CD4-positive, alpha-beta T cell (primary cell): ENCODE data around the gene VAMP8. TPM values are rescaled to one million over a fixed set of nuclear protein-coding genes. Genes with fewer than 3 reads are reported as not detected.

ENCODE experiments used
- ATAC-seq: fragments of 200-7000 bp; cut with Tn5 transposase; one replicate; pipeline ENCODE4 v1.10.0; 2022; ENCODE audit warnings: mild to moderate bottlenecking; ENCODE audit not compliant: poor library complexity
- CTCF ChIA-PET: fragments of 350-600 bp; sonication (Branson Sonifier 250); formaldehyde crosslinking; loops from one replicate; lab custom pipeline; 2021; ENCODE audit warnings: antibody characterized with exemption, inconsistent platforms; lab: Charles Lee
- POLR2A ChIA-PET: fragments of 350-600 bp; sonication (Branson Sonifier 250); formaldehyde crosslinking; loops from one replicate; lab custom pipeline; 2021; ENCODE audit warnings: antibody characterized with exemption, inconsistent platforms; lab: Charles Lee
- DNase-seq, 14 experiments: peaks; one replicate each; pipeline ENCODE4 v3.0.0-alpha.2; 2013 to 2020; ENCODE audit warnings: mixed read lengths in 2 of 14
- H3K27ac ChIP-seq, 2 donors: one replicate each; pipeline versions ENCODE4 v1.5.1 to v1.7.0; 2013; ENCODE audit warnings: low read length in 2 of 2, low read depth in 1 of 2, mild to moderate bottlenecking in 1 of 2
- H3K27me3 ChIP-seq, 2 experiments: 1 replicate in 1 of 2; 2 replicates in 1 of 2; pipeline versions ENCODE4 v1.6.1 to v1.7.0; 2013; ENCODE audit warnings: low read length in 2 of 2, control low read depth in 1 of 2, mild to moderate bottlenecking in 1 of 2, moderate library complexity in 1 of 2; ENCODE audit not compliant: insufficient read depth in 2 of 2, control insufficient read depth in 1 of 2
- H3K36me3 ChIP-seq: one replicate; pipeline ENCODE4 v1.6.1; 2013; ENCODE audit warnings: low read length, control low read depth; ENCODE audit not compliant: insufficient read depth
- H3K4me1 ChIP-seq: one replicate; pipeline ENCODE4 v1.6.1; 2013; ENCODE audit warnings: low read length, control low read depth; ENCODE audit not compliant: insufficient read depth
- H3K4me3 ChIP-seq: one replicate; pipeline ENCODE4 v1.5.1; 2013; ENCODE audit warnings: mild to moderate bottlenecking, low read length, moderate library complexity
- H3K9me3 ChIP-seq, 2 experiments: 1 replicate in 1 of 2; 2 replicates in 1 of 2; pipeline versions ENCODE4 v1.6.1 to v1.7.0; 2013; ENCODE audit warnings: low read length in 2 of 2, mild to moderate bottlenecking in 2 of 2, control low read depth in 1 of 2, moderate library complexity in 1 of 2; ENCODE audit not compliant: control insufficient read depth in 1 of 2, insufficient read depth in 1 of 2
- H3K27ac Mint-ChIP-seq: one replicate; pipeline ENCODE4 v1.8.0; 2020; ENCODE audit warnings: mixed read lengths
- H3K27me3 Mint-ChIP-seq: one replicate; pipeline ENCODE4 v1.8.0; 2021; ENCODE audit warnings: mixed read lengths
- H3K36me3 Mint-ChIP-seq: one replicate; pipeline ENCODE4 v1.8.0; 2021; ENCODE audit warnings: low read depth, mixed read lengths
- H3K4me1 Mint-ChIP-seq: one replicate; pipeline ENCODE4 v1.8.0; 2021; ENCODE audit warnings: low read depth, mixed read lengths
- H3K4me3 Mint-ChIP-seq: one replicate; pipeline ENCODE4 v1.8.0; 2020; ENCODE audit warnings: mild to moderate bottlenecking, mixed read lengths
- H3K9me3 Mint-ChIP-seq: one replicate; pipeline ENCODE4 v1.8.0; 2020; ENCODE audit warnings: mixed read lengths
- CTCF ChIP-seq: fragments of 200-600 bp; IDR thresholded peaks from one replicate; pipeline ENCODE4 v1.8.0; 2022; ENCODE audit warnings: antibody characterized with exemption, mild to moderate bottlenecking
- intact Hi-C, 2 experiments: fragments of 100-400 bp; cut with DNase I in 1 of 2; cut with micrococcal nuclease in 1 of 2; formaldehyde crosslinking; loops; one replicate each; pipeline versions ENCODE4 v1.15.1 to v1.9.0; 2023 to 2025; cut with DNase I, micrococcal nuclease
- polyA plus RNA-seq, 2 donors: library from polyadenylated mRNA; unstranded; fragments of 120-200 nt; gene quantifications; one replicate each; pipeline ENCODE4 v1.2.1, GENCODE V29; 2013
- total RNA-seq, 174 experiments: library from RNA in 2 of 174; stranded (reverse) in 2 of 174; gene quantifications; one replicate each; pipeline ENCODE4 v1.2.3 and lab custom pipeline; 2021 to 2026

The VAMP8 gene
- total RNA-seq (10 to 100 TPM; 32.3 to 37.3 TPM), total RNA-seq (lab: John Stamatoyannopoulos, UW) (8.3 to 62.8 (median 37.0) reads per million in 172 experiments)
- polyA plus RNA-seq (2013, experiment 1 of 2) = 174 TPM
- 147 TPM for polyA plus RNA-seq (2013, experiment 2 of 2)

GRCh38 chr2:85577386-85578242, at the start of gene VAMP8:
VAMP8 (plus strand) TSS chr2:85577586; CDS start chr2:85577647, 61 bp downstream.
- Histone ChIP-seq H3K9me3 (no peaks in the 10 kb centered on the region), H3K27me3 (no peaks in the 10 kb centered on the region), H3K36me3 (peaks cover 29% of the 10 kb centered on the region), H3K4me3 (peak within 1 kb of the TSS; percentile 84), H3K4me1 (peaks cover 41% of the 10 kb centered on the region), H3K27ac (peak within 1 kb of the TSS; percentile 47 to 63)
- H3K36me3 Mint-ChIP-seq = peaks cover 42% of the 10 kb centered on the region
- CTCF ChIA-PET = interaction anchor here (0.9 to 1.4 kb wide), 2 partner anchors 25 to 60 kb away, joined by 3 to 6 read pairs; no protein-coding TSS in a partner anchor
- H3K9me3 Mint-ChIP-seq = no peaks in the 10 kb centered on the region
- ATAC-seq (peak; percentile 81), DNase-seq (peak in 13 of 14 experiments; percentile 37 to 82 (median 59))
- peaks cover 44% of the 10 kb centered on the region for H3K4me1 Mint-ChIP-seq
- H3K27ac Mint-ChIP-seq = peak within 1 kb of the TSS; percentile 94
- no peak for TF ChIP-seq CTCF
- intact Hi-C loops = no loop called here
- POLR2A ChIA-PET = interaction anchor here (1.2 to 4.5 kb wide), 7 partner anchors 10 to 250 kb away, joined by 3 to 19 read pairs (median 8); partner anchors contain the start of genes GGCX, MAT2A, RNF181 and SH2D6
- H3K27me3 Mint-ChIP-seq = no peaks in the 10 kb centered on the region
- H3K4me3 Mint-ChIP-seq = peak within 1 kb of the TSS; percentile 93

GRCh38 chr2:85527787-85528186, 49.6 kb upstream of the VAMP8 start:
- intact Hi-C loops = no loop called here
- H3K9me3 ChIP-seq = no peaks in the 10 kb centered on the region

GRCh38 chr2:85528355-85528754, 49.0 kb upstream of the VAMP8 start:
- Mint-ChIP-seq H3K4me1 (no peaks in the 10 kb centered on the region), H3K9me3 (no peaks in the 10 kb centered on the region), H3K4me3 (no peak overlapping the region), H3K27me3 (no peaks in the 10 kb centered on the region), H3K36me3 (no peaks in the 10 kb centered on the region), H3K27ac (no peak overlapping the region)
- ATAC-seq = no peak
- no peaks in the 10 kb centered on the region for H3K27me3 ChIP-seq
- POLR2A ChIA-PET = no interaction called here
- intact Hi-C loops = no loop called here
- peaks cover 6% of the 10 kb centered on the region for H3K4me1 ChIP-seq
- CTCF ChIA-PET = no interaction called here
- no peak for TF ChIP-seq CTCF
- H3K4me3 ChIP-seq = no peak overlapping the region
- no peaks in the 10 kb centered on the region for H3K9me3 ChIP-seq
- no peaks in the 10 kb centered on the region for H3K36me3 ChIP-seq
- DNase-seq = no peak
- H3K27ac ChIP-seq = no peak overlapping the region

More at GRCh38 chr2:85527787-85528186, 49.6 kb upstream of the VAMP8 start:
- H3K4me1 ChIP-seq = peaks cover 6% of the 10 kb centered on the region
- ChIA-PET CTCF (no interaction called here), POLR2A (no interaction called here)
- no peak overlapping the region for H3K4me3 ChIP-seq
- H3K4me3 Mint-ChIP-seq = no peak overlapping the region
- no peaks in the 10 kb centered on the region for H3K9me3 Mint-ChIP-seq
- H3K36me3 Mint-ChIP-seq = no peaks in the 10 kb centered on the region
- H3K27me3 ChIP-seq = no peaks in the 10 kb centered on the region
- no peak for TF ChIP-seq CTCF
- H3K27me3 Mint-ChIP-seq = no peaks in the 10 kb centered on the region
- no peaks in the 10 kb centered on the region for H3K36me3 ChIP-seq
- no peak overlapping the region for H3K27ac ChIP-seq
- no peaks in the 10 kb centered on the region for H3K4me1 Mint-ChIP-seq
- no peak for DNase-seq
- ATAC-seq = no peak
- H3K27ac Mint-ChIP-seq = no peak overlapping the region
